GM12891 (cell line): Measurements from ENCODE around the gene RRAGC.

Source experiments
- DNase-seq: peaks from one replicate; pipeline ENCODE4 v3.0.0; 2011; ENCODE audit warnings: low spot score; ENCODE audit not compliant: insufficient read length
- FAIRE-seq: peaks from 2 replicates; lab custom pipeline; 2011; peaks lifted over from hg19 to GRCh38; lab: Jason Lieb, UNC
- PAX5 ChIP-seq: IDR thresholded peaks from 2 replicates; pipeline ENCODE4 v1.6.1; 2011; ENCODE audit warnings: low read length, moderate library complexity, mild to moderate bottlenecking; ENCODE audit not compliant: insufficient read depth, severe bottlenecking
- POLR2A ChIP-seq: IDR thresholded peaks from 2 replicates; pipeline ENCODE4 v1.6.1; 2011; ENCODE audit warnings: low read depth, low read length, control low read depth
- POLR2AphosphoS5 ChIP-seq: IDR thresholded peaks from 2 replicates; pipeline ENCODE4 v1.6.1; 2011; ENCODE audit warnings: low read depth, low read length, control low read depth
- POU2F2 ChIP-seq: IDR thresholded peaks from 2 replicates; pipeline ENCODE4 v1.6.1; 2011; ENCODE audit warnings: low read depth, mild to moderate bottlenecking, control low read depth, low read length, moderate library complexity
- SPI1 ChIP-seq: IDR thresholded peaks from 2 replicates; pipeline ENCODE4 v1.6.1; 2011; ENCODE audit warnings: low read depth, low read length, control low read depth
- TAF1 ChIP-seq: IDR thresholded peaks from 2 replicates; pipeline ENCODE4 v1.6.1; 2011; ENCODE audit warnings: low read depth, low read length, control low read depth

The RRAGC gene

GRCh38 chr1:38834221-38834782 lies 25.3 kb downstream of the RRAGC start:
- no peak for TF ChIP-seq POU2F2
- TF ChIP-seq POLR2AphosphoS5 = no peak
- no peak for TF ChIP-seq POLR2A
- FAIRE-seq (no peak), DNase-seq (no peak)

- TF ChIP-seq POU2F2 (no peak), PAX5 (no peak), POLR2AphosphoS5 (no peak), TAF1 (no peak), SPI1 (no peak), POLR2A (no peak)
- no peak for FAIRE-seq
- DNase-seq = no peak
Observed at GRCh38 chr1:38833146-38833545, 26.4 kb downstream of the RRAGC start.

- DNase-seq (no peak), FAIRE-seq (no peak)
- TF ChIP-seq PAX5 (no peak), SPI1 (no peak), POLR2AphosphoS5 (no peak), POU2F2 (no peak), POLR2A (no peak), TAF1 (no peak)
Observed at GRCh38 chr1:38832370-38832734, 27.2 kb downstream of the RRAGC start.

- FAIRE-seq (no peak), DNase-seq (no peak)
- TF ChIP-seq PAX5 (no peak), SPI1 (no peak), POU2F2 (no peak), POLR2A (no peak), POLR2AphosphoS5 (no peak), TAF1 (no peak)
Observed at GRCh38 chr1:38831731-38832369, 27.7 kb downstream of the RRAGC start.

GRCh38 chr1:38829368-38829767 lies 30.2 kb downstream of the RRAGC start:
- FAIRE-seq (no peak), DNase-seq (no peak)
- TF ChIP-seq PAX5 = no peak
- TF ChIP-seq SPI1 = no peak
- no peak for TF ChIP-seq TAF1
- no peak for TF ChIP-seq POLR2AphosphoS5
- no peak for TF ChIP-seq POLR2A
- no peak for TF ChIP-seq POU2F2

- no peak for FAIRE-seq
- no peak for TF ChIP-seq TAF1
- no peak for TF ChIP-seq POU2F2
- TF ChIP-seq PAX5 = no peak
- no peak for TF ChIP-seq SPI1
- TF ChIP-seq POLR2AphosphoS5 = no peak
Observed at GRCh38 chr1:38827318-38827717, 32.3 kb downstream of the RRAGC start.

GRCh38 chr1:38826886-38827285 lies 32.7 kb downstream of the RRAGC start:
- no peak for TF ChIP-seq POLR2A
- no peak for TF ChIP-seq PAX5
- DNase-seq = no peak
- no peak for FAIRE-seq

More at GRCh38 chr1:38827318-38827717, 32.3 kb downstream of the RRAGC start:
- DNase-seq = no peak

GRCh38 chr1:38826262-38826661 lies 33.3 kb downstream of the RRAGC start:
- TF ChIP-seq TAF1 = no peak
- TF ChIP-seq POLR2A = no peak
- TF ChIP-seq POLR2AphosphoS5 = no peak
- TF ChIP-seq PAX5 = no peak
- TF ChIP-seq SPI1 = no peak
- TF ChIP-seq POU2F2 = no peak
- DNase-seq (no peak), FAIRE-seq (no peak)

GRCh38 chr1:38820860-38821259 lies 38.7 kb downstream of the RRAGC start:
- FAIRE-seq = no peak
- DNase-seq = no peak
- TF ChIP-seq POLR2AphosphoS5 = no peak
- TF ChIP-seq SPI1 = no peak
- TF ChIP-seq POU2F2 = no peak
- TF ChIP-seq PAX5 = no peak
- no peak for TF ChIP-seq TAF1
- no peak for TF ChIP-seq POLR2A

GRCh38 chr1:38819516-38819915 lies 40.1 kb downstream of the RRAGC start:
- no peak for FAIRE-seq
- no peak for DNase-seq

GRCh38 chr1:38819040-38819439 lies 40.5 kb downstream of the RRAGC start:
- FAIRE-seq (no peak), DNase-seq (no peak)

More at GRCh38 chr1:38819516-38819915, 40.1 kb downstream of the RRAGC start:
- TF ChIP-seq PAX5 = no peak
- TF ChIP-seq POLR2AphosphoS5 = no peak
- TF ChIP-seq POU2F2 = no peak
- no peak for TF ChIP-seq POLR2A
- TF ChIP-seq SPI1 = no peak
- no peak for TF ChIP-seq TAF1

More at GRCh38 chr1:38819040-38819439, 40.5 kb downstream of the RRAGC start:
- TF ChIP-seq POLR2A (no peak), POU2F2 (no peak)
